ENCODE data around the gene CTSH. TPM values are rescaled to one million over a fixed set of nuclear protein-coding genes. Genes with fewer than 3 reads are reported as not detected.
"Not testable (repeated sequence)": the region's sequence is repeated elsewhere in the genome, so short reads cannot be mapped to it uniquely, and the experiment has no call there.

The CTSH gene
- total and polyA plus RNA-seq, 2 experiments from 2014 or later, result 1.7 to 5.2 TPM

DNA sequence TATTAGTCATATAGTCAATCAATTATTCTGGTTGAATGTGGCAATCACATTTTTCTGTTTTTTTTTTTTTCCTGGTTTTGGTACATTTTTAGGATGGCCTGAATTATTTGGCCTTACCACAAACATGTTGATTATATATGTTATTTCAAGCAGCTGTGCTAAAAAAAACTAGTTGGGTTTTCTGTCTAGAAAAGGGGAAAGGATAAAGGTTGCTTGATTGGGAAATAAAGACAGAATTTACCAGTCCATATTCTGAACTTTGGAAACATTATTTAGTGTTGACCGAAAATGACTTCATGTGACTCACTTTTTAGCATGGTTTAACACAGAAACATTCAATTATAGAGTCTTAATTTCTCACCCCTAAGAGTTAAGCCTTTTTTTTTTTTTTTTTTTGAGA lies 64.0 kb downstream of the CTSH start:
- H3K36me3 ChIP-seq (ENCODE audit: low read depth), result peaks cover 42% of the 10 kb centered on the region
- in situ Hi-C loops (cut with MboI), result no loop called here
- TF ChIP-seq EZH2phosphoT487 (IDR thresholded peaks at IDR 0.05; ENCODE audit: insufficient read depth, low read depth), result no peak
- TF ChIP-seq EZH2 (IDR thresholded peaks at IDR 0.05; ENCODE audit: insufficient read depth, poor library complexity, severe bottlenecking), result no peak
- H3K27me3 ChIP-seq (replicated peaks; ENCODE audit: insufficient read depth), result no peaks in the 10 kb centered on the region
- DNase-seq, result peak; percentile 37
- peak overlapping the region; percentile 51 for H3K4me2 ChIP-seq (ENCODE audit: unreplicated experiment)
- H2AFZ ChIP-seq, result no peak overlapping the region
- H3K9me2 ChIP-seq (ENCODE audit: insufficient read depth), result no peaks in the 10 kb centered on the region
- H3K27ac ChIP-seq, result peak overlapping the region; percentile 63
- no peaks in the 10 kb centered on the region for H3K9me3 ChIP-seq (ENCODE audit: low read depth)
- H3K79me2 ChIP-seq (ENCODE audit: insufficient read depth), result peaks cover 100% of the 10 kb centered on the region
- H3K4me1 ChIP-seq (ENCODE audit: insufficient read depth), result peaks cover 69% of the 10 kb centered on the region
- H3K4me3 ChIP-seq, result peak overlapping the region; percentile 11; the same call in 1 of the 2 replicates
- H4K20me1 ChIP-seq (ENCODE audit: insufficient read depth), result peaks cover 69% of the 10 kb centered on the region
- WGBS, 2 experiments (ENCODE audit: low coverage in 1 of 2, low lambda C conversion rate in 2 of 2, missing lambda C conversion rate in 2 of 2), result 33 to 43% methylated on average over 1 of the region's 1 CpG
- H3K9ac ChIP-seq, result no peak overlapping the region
- peaks cover 80% of the 10 kb centered on the region for H3F3A ChIP-seq (ENCODE audit: insufficient read depth)

GRCh38 chr15:78880242-78880533 lies 64.7 kb downstream of the CTSH start:
- TF ChIP-seq EZH2phosphoT487 (IDR thresholded peaks at IDR 0.05; ENCODE audit: insufficient read depth, low read depth) (no peak), EZH2 (IDR thresholded peaks at IDR 0.05; ENCODE audit: insufficient read depth, poor library complexity, severe bottlenecking) (no peak)
- peak; percentile 72 for DNase-seq
- H3F3A ChIP-seq (ENCODE audit: insufficient read depth), result peaks cover 77% of the 10 kb centered on the region
- in situ Hi-C loops (cut with MboI), result no loop called here
- no peaks in the 10 kb centered on the region for H3K9me3 ChIP-seq (ENCODE audit: low read depth)
- peak overlapping the region; percentile 20 for H3K9ac ChIP-seq
- no peak overlapping the region for H2AFZ ChIP-seq
- peaks cover 100% of the 10 kb centered on the region for H3K79me2 ChIP-seq (ENCODE audit: insufficient read depth)
- H3K36me3 ChIP-seq (ENCODE audit: low read depth), result peaks cover 35% of the 10 kb centered on the region
- peak overlapping the region; percentile 63 for H3K27ac ChIP-seq
- H4K20me1 ChIP-seq (ENCODE audit: insufficient read depth), result peaks cover 67% of the 10 kb centered on the region
- peak overlapping the region; percentile 11; the same call in 1 of the 2 replicates for H3K4me3 ChIP-seq
- peak overlapping the region; percentile 51 for H3K4me2 ChIP-seq (ENCODE audit: unreplicated experiment)
- H3K27me3 ChIP-seq (replicated peaks; ENCODE audit: insufficient read depth), result no peaks in the 10 kb centered on the region
- peaks cover 74% of the 10 kb centered on the region for H3K4me1 ChIP-seq (ENCODE audit: insufficient read depth)
- no peaks in the 10 kb centered on the region for H3K9me2 ChIP-seq (ENCODE audit: insufficient read depth)

- Histone ChIP-seq H3F3A (ENCODE audit: insufficient read depth) (peaks cover 77% of the 10 kb centered on the region), H3K9me3 (ENCODE audit: low read depth) (no peaks in the 10 kb centered on the region), H3K4me2 (ENCODE audit: unreplicated experiment) (peak overlapping the region; percentile 51), H3K9ac (peak overlapping the region; percentile 20), H2AFZ (no peak overlapping the region), H3K79me2 (ENCODE audit: insufficient read depth) (peaks cover 100% of the 10 kb centered on the region), H3K9me2 (ENCODE audit: insufficient read depth) (no peaks in the 10 kb centered on the region), H3K27me3 (replicated peaks; ENCODE audit: insufficient read depth) (no peaks in the 10 kb centered on the region), H3K27ac (peak overlapping the region; percentile 63), H3K4me1 (ENCODE audit: insufficient read depth) (peaks cover 72% of the 10 kb centered on the region), H4K20me1 (ENCODE audit: insufficient read depth) (peaks cover 67% of the 10 kb centered on the region), H3K36me3 (ENCODE audit: low read depth) (peaks cover 30% of the 10 kb centered on the region), H3K4me3 (peak overlapping the region; percentile 11; the same call in 1 of the 2 replicates)
- no peak for TF ChIP-seq EZH2phosphoT487 (IDR thresholded peaks at IDR 0.05; ENCODE audit: insufficient read depth, low read depth)
- no peak for TF ChIP-seq EZH2 (IDR thresholded peaks at IDR 0.05; ENCODE audit: insufficient read depth, poor library complexity, severe bottlenecking)
- in situ Hi-C loops (cut with MboI), result no loop called here
- peak; percentile 40 for DNase-seq
- WGBS, 2 experiments (ENCODE audit: low coverage in 1 of 2, low lambda C conversion rate in 2 of 2, missing lambda C conversion rate in 2 of 2), result 15 to 21% methylated on average over 6 of the region's 6 CpGs
Measured at GRCh38 chr15:78879517-78880241, 65.2 kb downstream of the CTSH start.

GRCh38 chr15:78878356-78878755 lies 66.5 kb downstream of the CTSH start:
- Histone ChIP-seq H3K9ac (peak overlapping the region; percentile 6; the same call in 1 of the 2 replicates), H3K79me2 (ENCODE audit: insufficient read depth) (peaks cover 100% of the 10 kb centered on the region), H3K4me2 (ENCODE audit: unreplicated experiment) (peak overlapping the region; percentile 31), H4K20me1 (ENCODE audit: insufficient read depth) (peaks cover 62% of the 10 kb centered on the region), H3K27me3 (replicated peaks; ENCODE audit: insufficient read depth) (no peaks in the 10 kb centered on the region), H3F3A (ENCODE audit: insufficient read depth) (peaks cover 83% of the 10 kb centered on the region), H3K4me3 (peak overlapping the region; percentile 36), H3K9me3 (ENCODE audit: low read depth) (no peaks in the 10 kb centered on the region), H3K4me1 (ENCODE audit: insufficient read depth) (peaks cover 72% of the 10 kb centered on the region), H3K9me2 (ENCODE audit: insufficient read depth) (no peaks in the 10 kb centered on the region), H2AFZ (no peak overlapping the region), H3K36me3 (ENCODE audit: low read depth) (peaks cover 21% of the 10 kb centered on the region), H3K27ac (peak overlapping the region; percentile 63)
- 36 to 60% methylated on average over 1 of the region's 1 CpG for WGBS, 2 experiments (ENCODE audit: low coverage in 1 of 2, low lambda C conversion rate in 2 of 2, missing lambda C conversion rate in 2 of 2)
- DNase-seq, result peak; percentile 66
- TF ChIP-seq EZH2phosphoT487 (IDR thresholded peaks at IDR 0.05; ENCODE audit: insufficient read depth, low read depth) (no peak), EZH2 (IDR thresholded peaks at IDR 0.05; ENCODE audit: insufficient read depth, poor library complexity, severe bottlenecking) (no peak)
- in situ Hi-C loops (cut with MboI), result no loop called here

GRCh38 chr15:78876954-78877353 lies 67.9 kb downstream of the CTSH start:
- Histone ChIP-seq H3K4me3 (peak overlapping the region; percentile 99), H3K27ac (peak overlapping the region; percentile 63; the same call in 1 of the 2 replicates), H3K79me2 (ENCODE audit: insufficient read depth) (peaks cover 88% of the 10 kb centered on the region), H4K20me1 (ENCODE audit: insufficient read depth) (peaks cover 55% of the 10 kb centered on the region), H3K4me2 (ENCODE audit: unreplicated experiment) (peak overlapping the region; percentile 92), H3F3A (ENCODE audit: insufficient read depth) (peaks cover 70% of the 10 kb centered on the region), H3K4me1 (ENCODE audit: insufficient read depth) (peaks cover 70% of the 10 kb centered on the region)
- H3K27me3 ChIP-seq (replicated peaks; ENCODE audit: insufficient read depth); H3K9me3 ChIP-seq (ENCODE audit: low read depth); H3K9ac ChIP-seq; H3K36me3 ChIP-seq (ENCODE audit: low read depth); H2AFZ ChIP-seq; DNase-seq; H3K9me2 ChIP-seq (ENCODE audit: insufficient read depth); in situ Hi-C loops (cut with MboI): not testable (repeated sequence)
- 79 to 84% methylated on average over 13 to 14 of the region's 14 CpGs for WGBS, 2 experiments (ENCODE audit: low coverage in 1 of 2, low lambda C conversion rate in 2 of 2, missing lambda C conversion rate in 2 of 2)

Measured in GM23248 (cell line).